Mesenteric fat pad (tissue), 1 donor: ENCODE data around the gene LIPE. TPM values are rescaled to one million over a fixed set of nuclear protein-coding genes. Genes with fewer than 3 reads are reported as not detected.
"Not testable (repeated sequence)": the region's sequence is repeated elsewhere in the genome, so short reads cannot be mapped to it uniquely, and the experiment has no call there.

ENCODE experiments used
- DNase-seq: peaks from one replicate; pipeline ENCODE4 v3.0.0-alpha.2; 2020; ENCODE audit warnings: low spot score
- long read RNA-seq: library from polyadenylated mRNA; unstranded; transcript quantifications from one replicate; pipeline ENCODE4 v2.0.0, GENCODE V29; 2020
- total RNA-seq: library from RNA; stranded (reverse); fragmentation: NEBNext Ultra II Directional; extraction: Animal tissue kit (Norgen Biotek cat#: 25700); gene quantifications from one replicate; pipeline ENCODE4 v1.2.1, GENCODE V29; 2021
- donor health status: DM: yes; HTN: yes; CAD: no.

Gene LIPE, protein sequence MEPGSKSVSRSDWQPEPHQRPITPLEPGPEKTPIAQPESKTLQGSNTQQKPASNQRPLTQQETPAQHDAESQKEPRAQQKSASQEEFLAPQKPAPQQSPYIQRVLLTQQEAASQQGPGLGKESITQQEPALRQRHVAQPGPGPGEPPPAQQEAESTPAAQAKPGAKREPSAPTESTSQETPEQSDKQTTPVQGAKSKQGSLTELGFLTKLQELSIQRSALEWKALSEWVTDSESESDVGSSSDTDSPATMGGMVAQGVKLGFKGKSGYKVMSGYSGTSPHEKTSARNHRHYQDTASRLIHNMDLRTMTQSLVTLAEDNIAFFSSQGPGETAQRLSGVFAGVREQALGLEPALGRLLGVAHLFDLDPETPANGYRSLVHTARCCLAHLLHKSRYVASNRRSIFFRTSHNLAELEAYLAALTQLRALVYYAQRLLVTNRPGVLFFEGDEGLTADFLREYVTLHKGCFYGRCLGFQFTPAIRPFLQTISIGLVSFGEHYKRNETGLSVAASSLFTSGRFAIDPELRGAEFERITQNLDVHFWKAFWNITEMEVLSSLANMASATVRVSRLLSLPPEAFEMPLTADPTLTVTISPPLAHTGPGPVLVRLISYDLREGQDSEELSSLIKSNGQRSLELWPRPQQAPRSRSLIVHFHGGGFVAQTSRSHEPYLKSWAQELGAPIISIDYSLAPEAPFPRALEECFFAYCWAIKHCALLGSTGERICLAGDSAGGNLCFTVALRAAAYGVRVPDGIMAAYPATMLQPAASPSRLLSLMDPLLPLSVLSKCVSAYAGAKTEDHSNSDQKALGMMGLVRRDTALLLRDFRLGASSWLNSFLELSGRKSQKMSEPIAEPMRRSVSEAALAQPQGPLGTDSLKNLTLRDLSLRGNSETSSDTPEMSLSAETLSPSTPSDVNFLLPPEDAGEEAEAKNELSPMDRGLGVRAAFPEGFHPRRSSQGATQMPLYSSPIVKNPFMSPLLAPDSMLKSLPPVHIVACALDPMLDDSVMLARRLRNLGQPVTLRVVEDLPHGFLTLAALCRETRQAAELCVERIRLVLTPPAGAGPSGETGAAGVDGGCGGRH
- 1,893 TPM for total RNA-seq
- long read RNA-seq, partial matches to known transcripts, result 91 of 172 reads
- long read RNA-seq, other reads (novel, unspliced or antisense), result 80 of 172 reads

DNA sequence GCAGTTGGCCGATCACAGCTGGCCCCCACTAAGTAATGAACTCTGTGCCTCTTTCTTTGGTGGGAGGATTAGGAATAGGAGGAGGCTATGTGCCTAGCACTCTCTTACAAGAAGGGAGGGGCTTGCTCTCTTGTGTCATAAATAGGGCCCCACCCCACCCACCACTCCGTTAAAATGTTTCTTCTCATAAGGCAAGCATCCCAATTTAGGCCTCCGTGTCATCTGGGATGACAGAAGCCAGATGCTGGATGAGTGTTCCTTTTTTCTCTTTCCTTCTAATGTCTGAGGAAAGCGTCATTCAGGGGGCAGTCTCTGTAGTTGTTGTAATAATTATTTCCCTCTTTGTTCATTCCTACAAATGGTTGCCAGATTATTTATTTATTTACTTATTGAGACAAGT lies at the start of gene LIPE:
TSS of gene LIPE (minus strand) at position 76 of the 400 bp plus-strand sequence. CDS start 239 bp downstream, outside the sequence.
- no peak for DNase-seq

DNA sequence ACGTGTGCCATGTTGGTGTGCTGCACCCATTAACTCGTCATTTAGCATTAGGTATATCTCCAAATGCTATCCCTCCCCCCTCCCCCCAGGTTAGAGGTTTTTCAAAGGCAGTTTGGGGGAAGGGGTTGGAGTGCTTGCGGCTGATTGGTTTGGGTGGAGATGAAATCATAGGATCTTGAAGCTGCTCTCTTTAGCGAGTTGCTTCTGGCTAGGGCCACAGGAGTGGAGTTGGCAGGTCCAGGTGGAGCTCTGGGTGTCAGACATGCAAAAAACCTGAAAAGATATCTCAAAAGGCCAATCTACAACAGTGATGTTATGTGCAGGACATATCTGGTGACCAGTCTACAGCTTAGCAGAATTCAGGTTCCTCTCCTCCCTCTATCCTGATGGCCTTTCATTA lies 48.2 kb upstream of the LIPE start:
- no peak for DNase-seq

DNA sequence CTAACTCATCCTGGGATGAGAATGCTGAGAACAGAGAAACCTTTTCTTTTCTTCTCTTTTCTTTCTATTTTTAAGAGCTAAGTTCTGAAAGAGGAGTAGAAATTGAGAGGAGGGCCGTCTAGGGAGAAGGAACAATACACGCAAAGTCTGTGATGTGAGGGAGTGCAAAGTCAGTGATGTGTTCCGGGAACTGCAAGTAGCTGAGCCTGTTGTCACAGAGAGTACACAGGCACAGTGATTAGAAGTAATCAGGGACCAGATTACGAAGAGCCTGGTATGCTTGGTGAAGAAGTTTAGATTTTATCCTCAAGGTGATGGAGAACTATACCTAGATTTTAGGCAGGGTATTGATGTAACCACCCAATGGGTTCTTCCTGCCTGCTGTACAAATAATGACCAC lies 47.6 kb upstream of the LIPE start:
- no peak for DNase-seq

DNA sequence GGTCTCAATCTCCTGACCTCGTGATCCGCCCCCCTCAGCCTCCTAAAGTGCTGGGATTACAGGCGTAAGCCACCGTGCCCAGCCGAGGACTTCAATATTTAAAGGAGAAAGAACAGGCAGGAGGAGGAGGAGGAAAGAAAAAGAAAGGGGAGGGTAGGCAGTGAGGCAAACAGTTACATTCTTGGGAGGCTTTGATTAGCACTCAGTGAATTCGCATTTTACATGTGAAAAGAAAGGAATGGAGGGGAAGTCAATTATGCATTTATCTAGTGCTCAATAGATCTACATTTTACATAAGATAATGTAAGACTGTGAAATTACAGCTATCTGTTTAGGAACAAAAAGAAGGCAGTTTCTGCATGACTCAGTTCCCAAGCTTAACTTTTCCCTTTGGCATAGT lies 46.5 kb upstream of the LIPE start:
- DNase-seq, result no peak

DNA sequence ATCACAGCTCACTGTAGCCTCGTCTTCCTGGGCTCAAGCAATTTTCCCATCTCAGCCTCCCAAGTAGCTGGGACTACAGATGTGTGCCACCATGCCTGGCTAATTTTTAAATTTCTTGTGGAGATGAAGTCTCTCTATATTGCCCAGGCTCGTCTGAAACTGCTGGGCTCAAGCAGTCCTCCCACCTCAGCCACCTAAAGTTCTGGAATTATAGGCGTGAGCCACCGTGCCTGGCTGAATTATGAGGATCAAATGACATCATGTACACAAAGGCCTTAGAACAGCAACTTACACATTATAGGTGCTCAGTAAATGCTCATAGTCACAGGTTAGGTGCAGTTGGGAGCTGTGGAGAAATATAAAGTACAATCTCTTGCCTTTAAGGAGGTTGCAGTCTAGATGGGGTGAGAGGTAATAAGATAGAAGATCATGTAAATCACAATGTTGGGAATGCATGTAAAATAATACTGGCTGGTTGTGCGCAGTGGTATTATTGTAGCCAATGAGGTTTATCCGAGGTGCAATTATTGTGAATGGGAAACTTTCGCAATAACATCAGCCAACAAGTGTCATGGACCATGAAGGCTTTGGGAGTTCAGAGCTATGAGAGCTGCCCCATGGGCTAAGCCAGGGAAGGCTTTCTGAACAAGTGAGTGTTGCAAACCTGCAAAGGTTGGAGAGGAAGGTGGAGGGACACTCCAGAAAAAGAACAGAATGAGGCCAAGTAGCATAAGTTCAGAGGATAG lies 45.4 kb upstream of the LIPE start:
- no peak for DNase-seq

DNA sequence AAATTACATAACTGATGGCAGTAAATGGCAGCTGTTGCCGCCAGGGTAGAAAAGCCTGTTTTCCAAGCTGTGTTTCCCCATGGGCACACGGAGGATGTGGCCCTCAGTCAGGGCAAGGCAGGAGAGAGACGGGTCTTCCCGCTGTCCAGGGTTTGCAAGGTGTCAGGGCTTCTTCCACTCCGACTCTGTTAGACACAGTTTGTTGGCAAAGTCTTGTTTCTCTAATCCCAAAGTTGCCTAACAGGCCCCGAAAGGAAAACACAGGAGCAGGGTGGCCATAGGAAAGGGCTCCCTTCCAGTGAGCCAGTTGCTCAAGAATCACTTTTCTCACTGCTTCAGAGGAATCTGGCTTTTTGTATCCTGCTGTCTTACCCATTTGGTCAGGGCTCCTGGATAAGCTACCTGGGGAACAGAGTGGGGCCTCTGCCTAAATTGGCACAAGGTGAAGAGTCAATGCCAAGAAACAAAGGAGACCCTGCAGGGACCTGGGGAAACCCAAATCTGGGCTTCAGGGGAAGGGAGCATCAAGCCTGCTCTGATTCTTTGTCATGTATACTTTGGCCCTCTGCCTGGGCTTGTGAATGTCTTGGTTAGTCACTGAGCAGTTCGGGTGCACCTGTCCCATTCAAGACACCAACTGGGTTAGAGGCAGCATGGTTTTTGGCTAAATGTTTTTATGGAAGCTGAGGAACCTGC lies 44.5 kb upstream of the LIPE start:
- DNase-seq, result no peak

DNA sequence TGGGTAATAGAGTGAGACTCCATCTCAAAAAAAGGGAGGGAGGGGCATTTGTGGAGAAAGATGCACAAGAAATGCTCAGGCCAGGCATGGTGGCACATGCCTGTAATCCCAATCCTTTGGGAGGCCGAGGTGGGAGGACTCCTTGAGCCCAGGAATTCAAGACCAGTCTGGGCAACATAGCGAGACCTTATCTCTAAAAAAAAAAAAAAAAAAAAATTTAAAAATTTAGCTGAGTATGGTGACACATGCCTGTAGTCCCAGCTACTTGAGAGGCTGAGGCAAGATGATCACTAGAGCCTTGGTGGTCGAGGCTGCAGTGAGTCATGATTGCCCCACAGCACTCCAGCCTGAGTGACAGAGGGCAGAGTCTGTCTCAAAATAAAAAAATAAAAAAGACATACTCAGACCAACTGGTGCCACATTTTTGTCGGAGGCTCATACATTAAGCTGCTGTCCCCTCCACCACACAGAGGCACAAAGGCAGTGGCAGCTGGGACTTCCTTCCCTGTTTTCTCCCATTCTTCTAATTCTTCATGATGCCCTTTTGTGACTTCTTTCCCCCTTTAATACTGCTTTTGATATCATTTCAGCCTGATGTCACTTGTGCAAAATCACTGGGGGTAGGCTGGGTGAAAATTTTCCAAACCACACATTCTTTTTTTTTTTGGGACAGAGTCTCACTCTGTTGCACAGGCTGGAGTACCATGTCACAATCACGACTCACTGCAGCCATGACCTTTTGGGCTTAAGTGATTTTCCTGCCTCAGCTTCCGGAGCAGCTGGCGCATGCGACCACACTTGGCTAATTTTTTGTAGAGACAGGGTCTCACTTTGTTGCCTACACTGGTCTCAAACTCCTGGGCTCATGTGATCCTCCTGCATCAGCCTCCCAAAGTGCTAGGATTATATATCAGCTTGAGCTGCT lies 42.4 kb upstream of the LIPE start:
- DNase-seq, result peak; percentile 20

DNA sequence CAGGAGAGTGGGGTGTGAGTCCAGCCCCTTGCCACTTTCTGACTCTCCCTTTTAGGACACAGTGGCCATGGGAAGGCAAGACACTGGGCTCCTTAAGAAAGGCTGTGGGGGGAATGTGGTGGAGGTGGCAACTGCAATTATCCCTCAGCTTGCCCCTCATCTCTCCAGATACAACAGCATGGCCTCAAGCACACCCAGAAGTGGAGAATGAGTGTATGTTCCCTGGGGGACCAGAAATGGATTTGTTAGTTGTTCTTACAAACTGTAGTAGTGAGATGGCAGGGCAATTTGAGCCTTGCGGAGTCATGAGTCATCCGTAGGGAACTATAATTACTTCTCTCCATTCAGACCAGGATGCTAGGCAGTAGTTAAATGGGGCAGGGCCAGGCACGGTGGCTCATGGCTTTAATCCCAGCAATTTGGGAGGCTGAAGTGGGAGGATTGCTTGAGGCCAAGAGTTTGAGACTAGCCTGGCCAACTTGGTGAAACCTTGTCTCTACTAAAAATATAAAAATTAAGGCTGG lies 41.1 kb upstream of the LIPE start:
- no peak for DNase-seq

DNA sequence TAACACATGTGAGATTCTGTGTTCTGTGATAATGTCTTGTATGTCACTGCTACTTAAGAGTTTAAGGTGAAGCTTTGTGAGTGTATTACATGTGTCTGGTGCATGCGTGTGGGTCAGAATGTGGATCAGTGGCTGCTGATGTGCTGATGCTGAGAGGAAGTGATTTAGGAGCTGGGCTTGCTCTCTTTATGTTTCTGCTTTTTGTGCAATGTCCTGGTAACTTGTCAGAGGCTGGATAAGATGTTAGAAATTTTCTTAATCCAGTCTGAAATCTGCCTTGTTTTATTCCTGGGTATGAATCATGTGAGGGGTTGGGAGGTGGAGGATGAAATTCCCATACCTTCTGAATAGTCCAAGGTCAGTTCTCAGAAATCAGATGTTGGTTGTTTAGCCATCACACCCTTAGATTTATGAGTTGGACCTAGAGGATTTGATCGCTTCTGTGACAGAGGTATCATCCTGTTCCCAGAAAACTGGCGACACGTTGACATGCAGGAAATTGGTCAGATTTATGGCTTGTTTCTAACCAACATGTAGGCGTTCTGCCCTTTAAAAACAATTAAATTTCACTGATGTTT lies 40.1 kb upstream of the LIPE start:
- DNase-seq, result no peak

DNA sequence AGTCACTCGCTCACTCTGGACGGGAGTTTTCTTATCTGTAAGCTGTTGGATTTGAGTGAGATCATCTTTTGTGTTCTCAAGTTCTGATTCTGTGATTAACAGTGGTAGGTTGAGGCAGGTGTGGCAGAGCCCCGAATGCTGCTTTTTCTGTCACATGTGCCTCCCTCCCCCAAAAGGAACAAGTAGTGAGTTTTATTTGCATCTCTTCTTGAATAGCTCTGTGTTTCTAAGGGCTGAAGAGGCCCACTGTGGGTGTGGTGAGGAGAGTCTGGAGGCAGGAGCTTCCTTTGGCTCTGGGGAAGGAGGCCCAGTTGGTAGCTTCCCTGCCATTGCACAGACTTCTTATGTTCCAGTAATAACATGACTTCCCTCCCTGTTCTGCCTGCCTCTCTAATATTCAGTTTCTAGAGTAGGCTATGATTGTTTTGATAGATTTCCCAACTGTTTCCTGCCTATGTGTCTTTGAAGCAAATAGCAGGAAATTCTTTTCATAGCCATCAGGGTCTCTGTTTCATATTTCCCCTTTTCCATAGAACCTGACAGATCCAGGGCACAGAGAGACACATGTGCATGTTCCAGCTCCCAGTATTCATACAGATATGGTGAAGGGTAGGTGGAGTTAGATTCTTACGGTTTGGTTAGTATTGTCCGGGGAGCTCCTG lies 39.5 kb upstream of the LIPE start:
- no peak for DNase-seq

DNA sequence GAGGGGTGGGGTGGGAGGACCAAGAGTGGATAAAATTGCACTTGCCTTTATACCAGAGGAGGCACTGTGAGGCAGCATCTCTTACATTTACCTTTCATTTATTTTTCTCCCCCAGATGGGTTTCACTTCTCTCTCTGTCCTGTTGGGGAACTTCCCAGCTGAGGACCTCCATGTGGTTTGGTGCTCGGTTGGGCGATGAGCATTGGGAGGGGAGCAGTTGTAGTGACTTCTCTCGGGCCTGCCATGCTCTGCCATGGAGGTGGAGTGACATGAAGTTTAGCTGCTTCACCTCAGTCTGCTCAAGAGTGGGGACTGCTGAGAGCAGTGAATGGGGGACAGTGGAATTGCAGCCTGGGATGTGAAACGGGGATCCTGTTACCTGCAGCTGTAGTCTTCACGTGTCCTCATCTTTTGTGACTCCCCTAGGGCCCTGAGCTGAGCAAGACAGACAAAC lies 38.7 kb upstream of the LIPE start:
- DNase-seq, result no peak

DNA sequence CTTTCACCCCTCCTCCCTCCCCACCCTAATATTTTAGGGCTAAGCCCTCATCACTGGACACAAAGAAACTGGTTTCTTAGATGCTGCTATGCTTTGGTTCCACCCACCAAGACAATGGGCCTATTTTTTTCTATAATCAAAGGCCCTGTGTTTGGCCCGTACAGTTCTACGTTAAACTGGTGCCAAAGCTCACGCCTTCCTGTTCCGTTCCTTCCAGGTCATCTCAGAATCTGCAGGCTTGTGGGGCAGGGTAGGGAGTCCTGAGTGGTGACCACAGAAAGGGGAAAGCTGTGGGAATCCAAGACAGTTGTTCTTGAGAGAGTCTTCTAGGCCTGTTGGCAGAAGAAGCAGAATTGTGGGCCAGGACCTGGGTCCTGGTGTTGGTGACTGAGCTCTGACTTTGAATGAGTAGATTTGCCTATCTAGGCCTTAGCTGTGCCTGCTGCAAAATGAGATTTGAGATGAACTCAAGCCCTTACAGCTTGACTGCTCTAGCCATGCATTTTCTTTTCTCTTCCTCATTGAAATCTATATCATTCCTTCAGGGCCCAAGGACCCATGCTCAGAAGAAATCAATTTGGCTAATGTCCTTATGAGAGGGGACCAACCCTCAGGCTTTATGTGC lies 34.6 kb upstream of the LIPE start:
- peak; percentile 62 for DNase-seq

DNA sequence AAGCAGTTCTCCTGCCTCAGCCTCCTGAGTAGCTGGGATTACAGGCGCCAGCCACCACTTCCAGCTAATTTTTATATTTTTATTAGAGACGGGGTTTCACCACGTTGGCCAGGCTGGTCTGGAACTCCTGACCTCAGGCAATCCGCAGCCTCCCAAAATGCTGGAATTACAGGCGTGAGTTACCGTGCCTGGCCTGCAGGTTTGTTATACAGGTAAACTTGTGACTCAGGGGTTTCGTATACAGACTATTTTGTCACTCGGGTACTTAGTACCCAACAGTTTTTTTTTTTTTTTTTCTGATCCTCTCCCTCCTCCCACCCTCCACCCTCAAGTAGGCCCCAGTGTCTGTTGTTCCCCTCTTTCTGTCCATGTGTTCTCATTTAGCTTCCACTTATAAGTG lies 34.0 kb upstream of the LIPE start:
- DNase-seq, result not testable (repeated sequence)

DNA sequence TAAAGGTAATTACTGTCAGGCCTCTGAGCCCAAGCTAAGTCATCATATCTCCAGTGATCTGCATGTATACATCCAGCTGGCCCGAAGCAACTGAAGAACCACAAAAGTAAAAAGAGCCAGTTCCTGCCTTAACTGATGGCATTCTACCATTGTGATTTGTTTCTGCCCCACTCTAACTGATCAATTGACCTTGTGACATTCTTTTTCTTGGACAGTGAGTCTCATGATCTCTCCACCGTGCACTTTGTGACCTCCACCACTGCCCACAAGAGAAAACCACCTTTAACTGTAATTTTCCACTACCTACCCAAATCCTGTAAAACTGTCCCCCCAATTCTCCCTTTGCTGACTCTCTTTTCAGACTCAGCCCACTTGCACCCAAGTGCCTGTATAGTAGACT lies 32.7 kb upstream of the LIPE start:
- DNase-seq, result no peak

DNA sequence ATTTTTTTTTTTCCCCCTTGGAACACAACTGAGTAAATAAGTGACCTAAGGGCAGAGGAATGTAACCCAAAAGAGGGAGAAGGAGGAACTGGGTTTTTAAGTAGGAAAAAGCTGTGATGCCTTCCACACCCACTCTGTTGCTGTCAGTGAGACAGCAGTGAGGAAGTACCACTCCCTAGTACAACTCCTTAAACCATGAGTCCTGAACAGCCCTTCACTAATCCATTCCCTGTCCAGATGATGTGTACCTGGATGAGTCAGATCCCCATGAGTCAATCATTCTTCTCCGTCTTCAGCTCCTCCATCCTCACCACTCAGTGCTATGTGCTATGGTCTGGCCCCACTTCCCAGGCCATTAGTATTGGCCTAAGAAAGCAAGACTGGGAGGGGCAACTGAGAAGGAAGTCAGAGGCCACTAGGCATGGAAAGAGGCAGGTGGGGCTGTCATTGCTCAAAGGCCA lies 28.5 kb upstream of the LIPE start:
- peak; percentile 18 for DNase-seq

DNA sequence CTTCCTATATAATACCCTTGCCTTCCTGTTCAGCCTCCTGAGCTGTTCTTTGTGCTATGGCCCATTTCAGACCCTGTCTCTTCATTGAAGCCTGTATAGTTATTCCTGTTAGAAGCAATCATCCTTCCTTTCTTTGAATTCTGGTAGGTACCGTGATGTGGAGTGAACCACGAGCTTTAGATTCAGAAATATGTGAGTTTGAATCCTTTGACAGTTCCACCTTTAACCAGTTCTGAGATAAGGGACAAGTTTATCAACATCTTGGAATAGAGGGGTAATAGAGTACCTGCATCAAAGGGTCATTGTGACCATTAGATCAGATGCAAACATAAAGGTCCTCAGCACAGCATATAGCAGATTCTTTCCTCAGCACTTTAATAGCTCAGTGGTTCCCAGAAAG lies 27.9 kb upstream of the LIPE start:
- no peak for DNase-seq

DNA sequence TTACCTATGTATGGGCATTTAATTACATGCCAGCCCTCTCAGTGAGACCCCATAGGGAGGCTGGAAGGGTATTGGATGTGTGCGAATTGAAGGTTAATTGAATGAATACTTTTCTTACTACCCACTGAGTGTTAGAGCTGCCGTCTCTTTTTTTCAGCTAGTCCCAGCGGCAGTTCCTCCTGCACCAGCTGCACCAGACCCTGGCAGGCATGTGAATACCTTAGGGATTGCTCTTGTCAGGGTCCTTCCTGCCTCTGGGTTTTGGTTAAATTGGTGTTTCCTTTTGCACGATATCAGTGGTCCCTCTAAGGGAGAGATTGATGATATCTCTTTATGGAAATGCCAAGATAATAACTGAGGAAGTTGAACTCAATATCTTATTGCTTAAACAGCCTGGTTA lies 25.4 kb upstream of the LIPE start:
- DNase-seq, result peak; percentile 16
